Measurements from ENCODE around the gene ADAMTS9.

The ADAMTS9 gene

GRCh38 chr3:64616953-64617352 lies 70.8 kb downstream of the ADAMTS9 start:
- H3K36me3 ChIP-seq (ENCODE audit: insufficient read depth, insufficient read length, low read length), result peaks cover 67% of the 10 kb centered on the region
- no peak for DNase-seq (ENCODE audit: low read depth, low spot score)
- no peaks in the 10 kb centered on the region for H3K4me1 ChIP-seq (ENCODE audit: insufficient read depth, insufficient read length)
- no peak for TF ChIP-seq YY1 (IDR thresholded peaks at IDR 0.05; ENCODE audit: insufficient read depth, insufficient read length)
- TF ChIP-seq SUZ12 (IDR thresholded peaks at IDR 0.05; ENCODE audit: extremely low read depth, insufficient read depth, insufficient read length), result no peak
- no peak for TF ChIP-seq ZNF274 (IDR thresholded peaks at IDR 0.05; ENCODE audit: low read depth, low read length)
- no peaks in the 10 kb centered on the region; the same call in 1 of the 2 replicates for H3K9me3 ChIP-seq (ENCODE audit: insufficient read depth, low read length)
- H3K27me3 ChIP-seq (ENCODE audit: insufficient read depth, insufficient read length), result no peaks in the 10 kb centered on the region
- H3K4me3 ChIP-seq (ENCODE audit: insufficient read length, low read depth), result no peak overlapping the region
- H3K9ac ChIP-seq (ENCODE audit: insufficient read length, low read depth), result no peak overlapping the region

GRCh38 chr3:64612916-64613526 lies 74.8 kb downstream of the ADAMTS9 start:
- no peaks in the 10 kb centered on the region for H3K27me3 ChIP-seq (ENCODE audit: insufficient read depth, insufficient read length)
- no peak overlapping the region for H3K9ac ChIP-seq (ENCODE audit: insufficient read length, low read depth)
- no peaks in the 10 kb centered on the region for H3K4me1 ChIP-seq (ENCODE audit: insufficient read depth, insufficient read length)
- TF ChIP-seq YY1 (IDR thresholded peaks at IDR 0.05; ENCODE audit: insufficient read depth, insufficient read length) (no peak), ZNF274 (IDR thresholded peaks at IDR 0.05; ENCODE audit: low read depth, low read length) (no peak), SUZ12 (IDR thresholded peaks at IDR 0.05; ENCODE audit: extremely low read depth, insufficient read depth, insufficient read length) (no peak)
- H3K9me3 ChIP-seq (ENCODE audit: insufficient read depth, low read length), result no peaks in the 10 kb centered on the region
- DNase-seq (ENCODE audit: low read depth, low spot score), result no peak
- no peak overlapping the region for H3K4me3 ChIP-seq (ENCODE audit: insufficient read length, low read depth)
- H3K36me3 ChIP-seq (ENCODE audit: insufficient read depth, insufficient read length, low read length), result peaks cover 48% of the 10 kb centered on the region

GRCh38 chr3:64612082-64612860 lies 75.5 kb downstream of the ADAMTS9 start:
- TF ChIP-seq ZNF274 (IDR thresholded peaks at IDR 0.05; ENCODE audit: low read depth, low read length) (no peak), YY1 (IDR thresholded peaks at IDR 0.05; ENCODE audit: insufficient read depth, insufficient read length) (no peak), SUZ12 (IDR thresholded peaks at IDR 0.05; ENCODE audit: extremely low read depth, insufficient read depth, insufficient read length) (no peak)
- no peak overlapping the region for H3K9ac ChIP-seq (ENCODE audit: insufficient read length, low read depth)
- DNase-seq (ENCODE audit: low read depth, low spot score), result no peak
- peaks cover 47% of the 10 kb centered on the region for H3K36me3 ChIP-seq (ENCODE audit: insufficient read depth, insufficient read length, low read length)
- no peaks in the 10 kb centered on the region for H3K9me3 ChIP-seq (ENCODE audit: insufficient read depth, low read length)
- no peaks in the 10 kb centered on the region for H3K4me1 ChIP-seq (ENCODE audit: insufficient read depth, insufficient read length)
- no peaks in the 10 kb centered on the region for H3K27me3 ChIP-seq (ENCODE audit: insufficient read depth, insufficient read length)
- H3K4me3 ChIP-seq (ENCODE audit: insufficient read length, low read depth), result no peak overlapping the region

- Histone ChIP-seq H3K9ac (ENCODE audit: insufficient read length, low read depth) (no peak overlapping the region), H3K27me3 (ENCODE audit: insufficient read depth, insufficient read length) (no peaks in the 10 kb centered on the region), H3K4me3 (ENCODE audit: insufficient read length, low read depth) (no peak overlapping the region), H3K36me3 (ENCODE audit: insufficient read depth, insufficient read length, low read length) (peaks cover 39% of the 10 kb centered on the region), H3K4me1 (ENCODE audit: insufficient read depth, insufficient read length) (no peaks in the 10 kb centered on the region), H3K9me3 (ENCODE audit: insufficient read depth, low read length) (no peaks in the 10 kb centered on the region)
- DNase-seq (ENCODE audit: low read depth, low spot score), result no peak
- no peak for TF ChIP-seq ZNF274 (IDR thresholded peaks at IDR 0.05; ENCODE audit: low read depth, low read length)
- TF ChIP-seq SUZ12 (IDR thresholded peaks at IDR 0.05; ENCODE audit: extremely low read depth, insufficient read depth, insufficient read length), result no peak
- no peak for TF ChIP-seq YY1 (IDR thresholded peaks at IDR 0.05; ENCODE audit: insufficient read depth, insufficient read length)
These were observed 79.1 kb downstream of the ADAMTS9 start for GRCh38 chr3:64608741-64609140.

- Histone ChIP-seq H3K36me3 (ENCODE audit: insufficient read depth, insufficient read length, low read length) (peaks cover 39% of the 10 kb centered on the region), H3K4me3 (ENCODE audit: insufficient read length, low read depth) (no peak overlapping the region), H3K4me1 (ENCODE audit: insufficient read depth, insufficient read length) (no peaks in the 10 kb centered on the region), H3K27me3 (ENCODE audit: insufficient read depth, insufficient read length) (no peaks in the 10 kb centered on the region), H3K9me3 (ENCODE audit: insufficient read depth, low read length) (no peaks in the 10 kb centered on the region), H3K9ac (ENCODE audit: insufficient read length, low read depth) (no peak overlapping the region)
- DNase-seq (ENCODE audit: low read depth, low spot score), result no peak
- no peak for TF ChIP-seq ZNF274 (IDR thresholded peaks at IDR 0.05; ENCODE audit: low read depth, low read length)
These were observed 80.7 kb downstream of the ADAMTS9 start for GRCh38 chr3:64607032-64607551.

GRCh38 chr3:64604313-64604712 lies 83.5 kb downstream of the ADAMTS9 start:
- Histone ChIP-seq H3K4me1 (ENCODE audit: insufficient read depth, insufficient read length) (no peaks in the 10 kb centered on the region), H3K4me3 (ENCODE audit: insufficient read length, low read depth) (no peak overlapping the region)
- TF ChIP-seq YY1 (IDR thresholded peaks at IDR 0.05; ENCODE audit: insufficient read depth, insufficient read length) (no peak), SUZ12 (IDR thresholded peaks at IDR 0.05; ENCODE audit: extremely low read depth, insufficient read depth, insufficient read length) (no peak), ZNF274 (IDR thresholded peaks at IDR 0.05; ENCODE audit: low read depth, low read length) (no peak)

GRCh38 chr3:64601824-64602223 lies 86.0 kb downstream of the ADAMTS9 start:
- Histone ChIP-seq H3K27me3 (ENCODE audit: insufficient read depth, insufficient read length) (no peaks in the 10 kb centered on the region), H3K9me3 (ENCODE audit: insufficient read depth, low read length) (no peaks in the 10 kb centered on the region), H3K9ac (ENCODE audit: insufficient read length, low read depth) (no peak overlapping the region), H3K4me3 (ENCODE audit: insufficient read length, low read depth) (no peak overlapping the region), H3K4me1 (ENCODE audit: insufficient read depth, insufficient read length) (no peaks in the 10 kb centered on the region), H3K36me3 (ENCODE audit: insufficient read depth, insufficient read length, low read length) (peaks cover 69% of the 10 kb centered on the region)
- no peak for TF ChIP-seq YY1 (IDR thresholded peaks at IDR 0.05; ENCODE audit: insufficient read depth, insufficient read length)
- TF ChIP-seq SUZ12 (IDR thresholded peaks at IDR 0.05; ENCODE audit: extremely low read depth, insufficient read depth, insufficient read length), result no peak
- TF ChIP-seq ZNF274 (IDR thresholded peaks at IDR 0.05; ENCODE audit: low read depth, low read length), result no peak
- DNase-seq (ENCODE audit: low read depth, low spot score), result no peak

More at GRCh38 chr3:64604313-64604712, 83.5 kb downstream of the ADAMTS9 start:
- Histone ChIP-seq H3K36me3 (ENCODE audit: insufficient read depth, insufficient read length, low read length) (peaks cover 53% of the 10 kb centered on the region), H3K27me3 (ENCODE audit: insufficient read depth, insufficient read length) (no peaks in the 10 kb centered on the region), H3K9ac (ENCODE audit: insufficient read length, low read depth) (no peak overlapping the region), H3K9me3 (ENCODE audit: insufficient read depth, low read length) (no peaks in the 10 kb centered on the region)
- DNase-seq (ENCODE audit: low read depth, low spot score), result no peak
